Ovary (tissue), 3 donors: Measurements from ENCODE around the gene SHC1.

ENCODE experiments used
- EP300 ChIP-seq: sonication (generic); formaldehyde crosslinking; IDR thresholded peaks from one replicate; pipeline ENCODE4 v1.6.1; 2017; ENCODE audit warnings: antibody characterized with exemption
- POLR2A ChIP-seq: fragments of 450-650 bp; IDR thresholded peaks from one replicate; pipeline ENCODE4 v1.6.1; 2017; ENCODE audit warnings: antibody characterized with exemption, mild to moderate bottlenecking, moderate library complexity
- TF ChIP-seq, protein P1 (sequence below), 3 donors: fragments of 450-650 bp in 2 of 3; fragments of 200-600 bp in 1 of 3; IDR thresholded peaks; one replicate each; pipeline versions ENCODE4 v1.5.1 to v1.8.0; 2016 to 2022; ENCODE audit warnings: antibody characterized with exemption in 3 of 3, mild to moderate bottlenecking in 1 of 3
- donor health status: DM: no; HTN: no; CAD: no.

DNA sequence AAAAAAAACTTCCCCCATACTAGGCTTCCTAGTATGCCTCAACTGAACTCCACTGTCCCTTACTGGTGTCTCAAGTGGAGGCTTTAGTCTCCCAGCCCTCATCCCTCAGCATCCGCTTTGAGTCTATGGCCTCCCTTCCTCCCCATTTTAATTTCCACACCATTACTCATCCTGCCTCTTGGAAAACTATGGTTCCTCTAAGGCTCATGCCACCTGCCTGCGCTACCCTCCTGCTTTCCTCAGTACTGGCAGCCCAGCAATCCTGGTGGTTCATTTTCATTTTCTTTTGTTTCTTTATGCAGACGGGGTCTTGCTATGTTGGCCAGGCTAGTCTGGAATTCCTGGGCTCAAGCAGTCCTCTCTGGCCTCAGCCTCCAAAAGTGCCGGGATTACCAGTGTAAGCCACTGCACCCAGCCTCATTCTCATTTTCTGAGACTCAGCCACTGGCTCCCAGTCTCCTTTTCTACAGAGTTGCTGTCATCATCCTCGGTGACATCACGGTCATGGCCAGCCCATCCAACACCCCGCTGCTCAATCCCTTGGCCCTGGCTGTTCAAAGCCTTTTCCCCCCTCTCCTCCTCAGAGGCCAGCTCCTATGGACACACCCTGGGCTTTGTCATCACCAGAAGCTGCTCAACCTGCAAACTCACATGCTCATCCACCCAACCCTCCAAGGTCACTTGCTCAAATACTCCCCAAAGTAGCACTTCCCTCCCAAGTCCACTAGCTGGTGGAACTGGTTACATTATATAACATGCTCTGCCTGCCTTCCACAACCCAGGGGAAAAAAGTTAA is 31.7 kb downstream of the SHC1 start:
- TF ChIP-seq, protein P1, sequence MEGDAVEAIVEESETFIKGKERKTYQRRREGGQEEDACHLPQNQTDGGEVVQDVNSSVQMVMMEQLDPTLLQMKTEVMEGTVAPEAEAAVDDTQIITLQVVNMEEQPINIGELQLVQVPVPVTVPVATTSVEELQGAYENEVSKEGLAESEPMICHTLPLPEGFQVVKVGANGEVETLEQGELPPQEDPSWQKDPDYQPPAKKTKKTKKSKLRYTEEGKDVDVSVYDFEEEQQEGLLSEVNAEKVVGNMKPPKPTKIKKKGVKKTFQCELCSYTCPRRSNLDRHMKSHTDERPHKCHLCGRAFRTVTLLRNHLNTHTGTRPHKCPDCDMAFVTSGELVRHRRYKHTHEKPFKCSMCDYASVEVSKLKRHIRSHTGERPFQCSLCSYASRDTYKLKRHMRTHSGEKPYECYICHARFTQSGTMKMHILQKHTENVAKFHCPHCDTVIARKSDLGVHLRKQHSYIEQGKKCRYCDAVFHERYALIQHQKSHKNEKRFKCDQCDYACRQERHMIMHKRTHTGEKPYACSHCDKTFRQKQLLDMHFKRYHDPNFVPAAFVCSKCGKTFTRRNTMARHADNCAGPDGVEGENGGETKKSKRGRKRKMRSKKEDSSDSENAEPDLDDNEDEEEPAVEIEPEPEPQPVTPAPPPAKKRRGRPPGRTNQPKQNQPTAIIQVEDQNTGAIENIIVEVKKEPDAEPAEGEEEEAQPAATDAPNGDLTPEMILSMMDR (IDR thresholded peaks at IDR 0.05), result no peak
- TF ChIP-seq POLR2A (no peak), EP300 (no peak)
